ENCODE results near the gene FCHSD2. TPM values are rescaled to one million over a fixed set of nuclear protein-coding genes. Genes with fewer than 3 reads are reported as not detected.

Gene FCHSD2
- total RNA-seq, 1 donor from 2014 or later: 19.7 TPM

DNA sequence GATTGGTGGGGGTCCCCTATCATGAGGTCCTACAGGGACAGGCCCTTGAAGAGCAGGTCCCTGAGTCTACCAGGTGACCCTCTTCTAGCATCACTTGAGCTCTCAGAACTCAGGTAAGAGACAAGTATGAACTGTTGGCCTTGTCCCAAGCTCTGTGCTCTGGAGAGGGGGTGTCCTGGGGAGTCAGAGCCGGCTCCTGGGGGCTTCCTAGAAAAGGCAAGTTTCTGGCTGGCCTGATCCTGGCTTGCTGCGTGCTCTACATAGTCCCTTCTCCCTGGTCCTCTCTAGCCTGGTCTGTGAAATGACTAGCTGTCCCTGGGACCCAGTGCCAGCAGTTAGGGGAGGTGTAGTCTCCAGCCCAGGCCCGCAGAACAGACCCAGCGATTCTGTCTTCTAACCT is 316.5 kb downstream of the FCHSD2 start:
- H3K36me3 Mint-ChIP-seq (ENCODE audit: unreplicated experiment): no peaks in the 10 kb centered on the region
- peaks cover 3% of the 10 kb centered on the region for H3K4me1 Mint-ChIP-seq (ENCODE audit: low read depth, unreplicated experiment)
- peaks cover 5% of the 10 kb centered on the region for H3K9me3 Mint-ChIP-seq (ENCODE audit: unreplicated experiment)
- H3K27ac Mint-ChIP-seq (ENCODE audit: unreplicated experiment): no peak overlapping the region
- H3K27me3 Mint-ChIP-seq (ENCODE audit: unreplicated experiment): peaks cover 2% of the 10 kb centered on the region
- TF ChIP-seq CTCF (IDR thresholded peaks at IDR 0.05; ENCODE audit: partially characterized antibody, unreplicated experiment): no peak
- DNase-seq: no peak
- H3K4me3 Mint-ChIP-seq (ENCODE audit: unreplicated experiment): no peak overlapping the region

GRCh38 chr11:72824811-72825505 is 317.2 kb downstream of the FCHSD2 start:
- no peak for TF ChIP-seq CTCF (IDR thresholded peaks at IDR 0.05; ENCODE audit: partially characterized antibody, unreplicated experiment)
- Mint-ChIP-seq H3K4me3 (ENCODE audit: unreplicated experiment) (no peak overlapping the region), H3K27me3 (ENCODE audit: unreplicated experiment) (peaks cover 2% of the 10 kb centered on the region), H3K27ac (ENCODE audit: unreplicated experiment) (no peak overlapping the region), H3K4me1 (ENCODE audit: low read depth, unreplicated experiment) (peaks cover 3% of the 10 kb centered on the region), H3K36me3 (ENCODE audit: unreplicated experiment) (no peaks in the 10 kb centered on the region), H3K9me3 (ENCODE audit: unreplicated experiment) (peaks cover 8% of the 10 kb centered on the region)
- no peak for DNase-seq

- Mint-ChIP-seq H3K4me3 (ENCODE audit: unreplicated experiment) (no peak overlapping the region), H3K27ac (ENCODE audit: unreplicated experiment) (no peak overlapping the region), H3K36me3 (ENCODE audit: unreplicated experiment) (no peaks in the 10 kb centered on the region), H3K9me3 (ENCODE audit: unreplicated experiment) (peaks cover 10% of the 10 kb centered on the region), H3K4me1 (ENCODE audit: low read depth, unreplicated experiment) (peaks cover 3% of the 10 kb centered on the region), H3K27me3 (ENCODE audit: unreplicated experiment) (peaks cover 2% of the 10 kb centered on the region)
- DNase-seq: no peak
- no peak for TF ChIP-seq CTCF (IDR thresholded peaks at IDR 0.05; ENCODE audit: partially characterized antibody, unreplicated experiment)
These were observed 318.1 kb downstream of the FCHSD2 start for GRCh38 chr11:72824020-72824419.

DNA sequence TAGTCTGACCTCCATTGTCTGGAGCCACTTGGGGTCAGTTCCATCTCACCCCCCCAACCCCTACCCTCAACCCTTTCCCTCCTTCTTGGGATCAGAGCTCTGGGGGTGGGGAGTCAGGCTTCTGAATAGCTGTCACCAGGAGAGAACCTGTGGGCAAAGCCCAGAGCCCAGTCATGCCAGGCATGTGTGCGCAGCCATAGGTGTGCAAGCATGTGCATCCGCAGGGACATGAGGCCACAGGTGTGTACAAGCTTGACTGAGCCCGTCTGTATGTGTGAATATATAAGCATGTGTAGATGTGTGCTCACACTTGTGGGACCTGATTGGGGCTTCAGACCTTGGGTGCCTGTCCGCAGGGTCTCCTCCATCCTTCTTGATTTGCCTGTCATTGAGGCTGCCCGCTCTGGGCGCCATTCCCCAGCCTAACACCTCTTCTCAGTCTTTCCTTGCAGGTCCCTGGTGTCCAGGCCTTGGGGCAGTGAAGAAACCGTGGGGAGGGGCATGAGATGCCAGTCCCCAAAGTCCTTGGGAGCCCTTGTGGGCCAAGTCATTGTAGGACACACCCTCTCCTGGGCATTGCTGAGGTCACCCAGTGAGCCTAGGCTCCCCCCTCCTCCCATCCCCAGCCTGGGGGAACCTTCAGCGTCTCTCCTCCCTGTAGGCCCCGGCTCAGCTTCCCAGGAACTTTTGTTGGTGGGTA is 318.9 kb downstream of the FCHSD2 start:
- H3K9me3 Mint-ChIP-seq (ENCODE audit: unreplicated experiment): peaks cover 10% of the 10 kb centered on the region
- no peak overlapping the region for H3K27ac Mint-ChIP-seq (ENCODE audit: unreplicated experiment)
- peaks cover 2% of the 10 kb centered on the region for H3K27me3 Mint-ChIP-seq (ENCODE audit: unreplicated experiment)
- TF ChIP-seq CTCF (IDR thresholded peaks at IDR 0.05; ENCODE audit: partially characterized antibody, unreplicated experiment): no peak
- DNase-seq: no peak
- H3K4me1 Mint-ChIP-seq (ENCODE audit: low read depth, unreplicated experiment): peaks cover 3% of the 10 kb centered on the region
- H3K4me3 Mint-ChIP-seq (ENCODE audit: unreplicated experiment): no peak overlapping the region
- no peaks in the 10 kb centered on the region for H3K36me3 Mint-ChIP-seq (ENCODE audit: unreplicated experiment)
